Ramos (cell line): ENCODE results near the gene CLHC1.
"Not testable (repeated sequence)": the region's sequence is repeated elsewhere in the genome, so short reads cannot be mapped to it uniquely, and the experiment has no call there.

ENCODE experiments used
- in situ Hi-C: fragments of 300-500 bp; cut with MboI; formaldehyde crosslinking; loops from one replicate; pipeline ENCODE4 v1.14.3; 2022; ENCODE audit warnings: low sequenced_read_pairs; ENCODE audit not compliant: unreplicated experiment

Gene CLHC1

DNA sequence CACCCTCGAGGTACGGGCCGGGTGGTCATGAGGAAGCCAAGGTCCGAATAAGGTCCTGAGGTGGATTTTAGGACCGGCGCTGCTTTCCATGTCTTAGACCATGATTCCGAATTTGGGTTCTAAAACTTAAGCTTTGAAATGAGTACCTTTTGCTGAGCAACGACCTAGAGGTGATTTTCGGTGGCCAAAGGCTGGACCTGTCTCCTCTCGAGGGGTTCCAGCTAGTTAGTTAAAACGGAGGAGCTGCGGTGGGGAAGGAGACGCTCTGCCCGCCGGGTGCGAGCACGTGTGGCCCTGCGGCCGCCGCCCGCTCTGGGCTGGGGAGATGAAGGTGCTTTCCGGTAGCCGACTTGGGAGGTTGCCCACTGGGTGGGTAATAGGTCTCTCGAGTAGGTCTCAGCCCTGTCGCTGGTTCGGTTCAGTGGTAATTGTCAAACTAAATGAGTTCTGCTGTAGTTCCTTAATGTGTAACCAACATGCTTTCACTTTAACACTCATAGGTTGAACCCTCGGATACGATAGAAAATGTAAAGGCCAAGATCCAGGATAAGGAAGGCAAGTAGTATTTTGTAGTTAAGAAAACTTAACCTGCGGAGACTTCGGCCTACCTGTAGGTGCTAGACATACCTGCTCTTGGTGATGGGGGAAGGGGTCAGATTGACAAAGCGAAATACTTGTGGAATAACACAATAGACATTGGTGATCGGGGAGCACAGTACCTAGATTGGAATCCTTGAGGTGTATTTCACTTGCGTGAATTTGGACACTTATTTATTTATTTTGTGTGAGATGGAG lies 967 bp upstream of the CLHC1 start:
- in situ Hi-C loops = no loop called here

DNA sequence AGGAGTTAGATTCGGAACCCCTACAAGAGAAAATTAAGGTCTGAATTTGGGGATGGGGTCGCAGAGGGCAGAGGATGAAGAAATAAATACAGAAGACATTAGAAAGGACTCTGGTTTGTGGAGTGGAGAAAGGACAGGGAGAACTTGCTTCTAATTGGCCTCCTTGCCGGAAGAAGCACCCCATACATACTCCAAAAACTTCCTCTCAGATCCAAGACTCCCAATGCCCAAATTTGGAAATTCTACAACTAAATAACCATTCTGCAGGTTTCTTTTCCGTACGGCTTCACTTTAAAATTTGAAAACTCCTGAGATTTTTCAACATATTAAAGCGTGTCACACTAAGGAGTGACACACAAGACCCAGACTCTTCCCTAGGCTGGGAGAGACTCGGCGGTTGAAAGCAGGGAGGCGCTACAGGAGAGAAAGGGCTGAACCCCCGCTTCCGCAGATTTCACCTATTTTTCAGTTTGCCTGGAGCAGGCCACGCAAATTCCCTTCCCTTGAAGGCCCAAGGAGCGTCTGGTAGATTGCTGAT lies 478 bp downstream of the CLHC1 start:
- in situ Hi-C loops = no loop called here

DNA sequence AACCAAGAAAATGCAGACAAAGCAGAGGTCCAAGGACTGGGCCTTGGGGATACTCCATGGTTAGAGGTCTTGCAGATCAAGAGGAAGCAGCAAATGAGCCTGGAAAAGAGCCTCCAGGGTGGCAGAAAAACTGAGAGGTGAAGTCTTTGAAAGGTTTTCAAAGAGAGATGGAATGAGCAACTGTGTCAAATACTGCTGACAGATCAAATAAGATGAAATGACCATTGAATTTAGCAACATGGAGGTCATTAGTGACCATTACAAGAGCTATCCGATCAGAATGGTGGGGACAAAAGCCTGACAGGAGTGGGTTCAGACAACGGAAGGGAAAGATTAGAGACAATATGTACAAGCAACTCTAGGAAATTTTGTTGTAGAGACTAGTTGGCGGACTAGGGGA lies 1.5 kb downstream of the CLHC1 start:
- in situ Hi-C loops = no loop called here

DNA sequence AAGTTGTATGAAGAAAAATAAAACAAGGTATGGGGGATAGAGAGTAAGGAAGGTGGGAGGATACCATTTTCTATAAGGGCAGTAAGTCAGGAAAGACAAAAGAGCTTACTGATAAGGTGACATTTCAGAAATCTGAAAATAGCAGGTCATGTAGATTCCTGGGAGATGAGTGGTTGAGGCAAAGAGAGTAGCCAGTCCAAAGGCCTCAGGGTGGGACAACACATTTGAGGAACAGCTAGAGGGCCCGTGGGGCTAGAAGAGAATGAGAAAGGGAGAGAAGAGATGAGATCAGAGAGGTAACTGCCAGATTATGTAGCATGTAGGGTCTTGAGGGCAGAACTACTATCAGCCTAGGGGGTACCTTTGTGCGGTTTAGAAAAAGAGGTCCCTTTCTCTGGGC lies 2.9 kb downstream of the CLHC1 start:
- in situ Hi-C loops = no loop called here

DNA sequence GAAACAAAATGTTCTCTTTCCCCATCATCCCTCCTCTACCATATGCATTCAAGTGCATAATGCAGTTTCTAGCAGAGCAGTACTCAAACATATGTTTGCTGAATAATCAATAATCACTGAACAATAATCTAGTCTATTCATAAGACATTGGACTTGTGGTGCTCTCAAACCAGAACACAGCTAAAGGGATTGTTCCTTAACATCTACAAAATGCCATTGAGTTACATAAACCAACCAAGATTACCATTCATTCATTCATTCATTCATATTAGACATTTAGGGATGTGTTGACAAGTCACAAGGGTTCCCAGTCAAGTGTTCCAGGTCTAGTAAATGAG lies 3.9 kb downstream of the CLHC1 start:
- in situ Hi-C loops = no loop called here

DNA sequence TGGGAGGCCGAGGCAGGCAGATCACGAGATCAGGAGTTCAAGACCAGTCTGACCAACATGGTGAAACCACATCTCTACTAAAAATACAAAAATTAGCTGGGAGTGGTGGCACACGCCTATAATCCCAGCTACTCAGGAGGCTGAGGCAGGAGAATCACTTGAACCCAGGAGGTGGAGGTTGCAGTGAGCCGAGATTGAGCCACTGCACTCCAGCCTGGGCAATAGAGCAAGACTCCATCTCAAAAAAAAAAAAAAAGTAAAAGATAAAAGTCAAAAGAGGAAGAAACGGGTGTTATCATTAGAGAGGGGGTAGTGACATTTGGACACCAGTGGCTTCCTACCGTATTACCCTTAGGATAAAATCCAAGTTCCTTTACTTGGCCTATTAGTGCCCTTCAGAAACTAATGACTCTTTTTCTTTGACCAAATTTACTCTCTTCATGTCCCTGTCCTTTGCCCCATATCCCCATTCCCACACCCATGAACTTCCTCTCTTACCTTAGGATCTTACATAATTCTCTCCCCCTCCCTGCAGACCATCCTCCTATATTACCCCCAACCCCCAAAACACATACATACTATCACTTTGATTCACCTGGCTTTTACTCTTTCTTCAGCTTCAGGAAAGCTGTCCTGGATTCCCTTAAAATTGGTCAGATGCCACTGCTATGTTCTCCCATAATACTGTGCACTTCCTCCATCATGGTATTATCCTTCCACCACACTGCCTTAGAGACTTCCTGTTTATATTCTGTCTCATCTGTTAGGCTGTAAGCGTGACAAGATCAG lies 4.5 kb downstream of the CLHC1 start:
- in situ Hi-C loops = not testable (repeated sequence)

DNA sequence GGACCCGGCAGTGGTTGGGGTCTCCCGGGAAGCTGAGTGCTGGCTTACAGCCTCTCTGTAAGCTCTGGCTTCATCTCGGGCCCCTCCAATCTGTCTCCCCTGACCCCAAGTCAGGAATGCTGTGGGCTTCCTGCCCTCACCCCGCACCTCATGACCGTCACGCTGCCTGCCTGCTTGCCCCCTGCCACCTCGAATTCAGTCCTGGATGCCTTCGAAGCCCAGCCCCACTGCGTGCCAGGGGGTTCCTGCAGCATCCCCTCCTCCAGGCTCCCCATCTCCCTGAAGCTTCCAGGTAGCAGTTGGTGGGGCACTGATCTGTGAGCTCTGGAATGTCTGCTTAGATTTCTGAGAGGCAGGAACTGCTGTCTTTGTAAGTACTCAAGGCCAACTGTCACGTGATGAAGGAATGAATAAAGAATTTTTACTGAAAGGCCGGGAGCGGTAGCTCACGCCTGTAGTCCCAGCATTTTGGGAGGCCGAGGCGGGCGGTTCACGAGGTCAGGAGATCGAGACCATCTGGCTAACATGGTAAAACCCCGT lies 6.5 kb downstream of the CLHC1 start:
- in situ Hi-C loops = no loop called here

DNA sequence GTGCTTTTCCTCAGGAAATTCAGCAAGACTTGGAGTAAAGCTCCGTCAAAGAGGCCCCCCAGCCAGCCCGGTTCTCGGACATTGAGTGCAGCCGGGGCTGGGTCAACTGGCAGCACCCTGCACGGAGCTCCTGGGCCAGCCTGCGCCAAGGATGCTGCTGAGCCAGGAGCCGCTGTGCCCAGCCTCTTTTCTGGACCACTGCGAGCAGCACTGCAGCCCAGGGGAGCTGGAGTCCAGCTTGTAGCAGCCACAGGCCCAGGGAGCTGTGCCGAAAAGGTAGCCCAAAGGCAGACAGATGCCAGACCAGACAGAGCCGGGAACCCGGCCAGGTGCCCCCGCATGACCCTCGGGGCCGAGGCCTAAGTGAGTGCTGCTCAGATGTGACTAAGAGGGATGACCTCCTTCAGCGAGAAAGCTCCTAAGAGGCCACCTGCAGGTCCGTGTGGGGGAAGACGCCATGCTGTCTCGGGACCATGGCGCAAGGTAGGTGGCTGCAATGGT lies 7.3 kb downstream of the CLHC1 start:
- in situ Hi-C loops = no loop called here

DNA sequence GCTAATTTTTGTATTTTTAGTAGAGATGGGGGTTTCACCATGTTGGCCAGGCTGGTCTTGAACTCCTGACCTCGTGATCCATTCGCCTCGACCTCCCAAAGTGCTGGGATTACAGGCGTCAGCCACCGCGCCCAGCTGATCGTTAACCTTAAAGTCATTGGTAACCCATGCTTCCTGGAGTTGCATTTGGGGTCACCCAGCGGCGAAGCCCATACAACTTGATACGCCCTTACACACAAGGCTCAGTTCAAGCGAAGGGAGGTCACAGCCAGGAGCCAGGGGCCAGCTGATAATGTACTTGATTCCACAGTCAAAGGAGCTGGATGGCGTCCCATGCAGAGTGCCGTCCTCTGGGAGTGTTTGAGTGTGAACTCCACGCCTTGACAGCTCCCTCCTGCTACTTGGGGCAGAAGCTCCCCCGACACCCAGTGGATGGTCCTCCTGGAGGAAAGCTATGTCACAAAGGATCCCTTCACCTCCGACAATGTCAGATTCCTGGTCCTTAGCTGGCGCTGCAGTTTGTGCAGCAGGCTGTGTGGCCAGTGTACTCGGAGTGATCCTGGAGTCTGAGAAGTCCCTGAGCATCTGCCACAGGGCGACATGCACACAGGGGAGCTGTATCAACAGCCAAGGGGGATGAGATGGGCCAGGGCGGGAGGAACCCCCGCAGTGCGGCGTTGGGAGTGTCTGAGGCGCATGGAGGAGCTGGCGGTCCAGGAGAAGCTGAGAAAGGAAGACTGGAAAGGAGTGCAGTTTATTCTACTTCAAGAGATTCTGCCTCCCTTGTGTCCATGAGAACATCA lies 7.9 kb downstream of the CLHC1 start:
- in situ Hi-C loops = no loop called here

DNA sequence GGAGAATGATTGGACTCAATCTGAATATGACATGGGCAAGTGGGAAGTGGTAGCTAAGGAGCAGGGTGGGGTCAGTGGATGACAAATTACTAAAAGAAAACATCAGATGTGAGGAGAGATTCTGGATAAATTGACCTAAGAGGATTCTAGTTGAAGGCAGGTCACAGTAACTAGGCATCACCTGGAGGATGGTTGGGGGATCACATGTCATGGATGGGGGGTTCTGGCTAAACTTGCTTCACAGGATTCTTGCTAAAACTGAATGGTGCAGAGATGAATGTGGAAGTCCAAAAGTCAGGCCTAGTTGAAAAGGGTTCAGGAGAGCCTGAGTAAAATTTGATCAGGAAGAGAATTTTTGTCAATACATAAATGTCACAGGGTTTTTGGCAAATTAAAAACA lies 18.3 kb downstream of the CLHC1 start:
- in situ Hi-C loops = no loop called here

DNA sequence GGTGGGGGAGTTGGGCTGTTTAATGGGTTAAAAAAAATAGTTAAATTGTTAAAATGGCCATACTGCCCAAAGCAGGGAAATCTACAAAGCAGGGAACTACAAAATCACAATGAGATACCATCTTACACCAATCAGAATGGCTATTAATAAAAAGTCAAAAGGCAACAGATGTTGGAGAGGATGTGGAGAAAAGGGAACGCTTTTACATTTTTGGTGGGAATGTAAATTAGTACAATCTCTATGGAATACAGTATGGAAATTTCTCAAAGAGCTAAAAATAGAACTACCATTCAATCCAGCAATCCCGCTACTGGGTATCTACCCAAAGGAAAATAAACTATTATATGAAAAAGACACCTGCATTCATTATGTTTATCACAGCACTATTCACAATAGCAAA lies 27.1 kb downstream of the CLHC1 start:
- in situ Hi-C loops = no loop called here

DNA sequence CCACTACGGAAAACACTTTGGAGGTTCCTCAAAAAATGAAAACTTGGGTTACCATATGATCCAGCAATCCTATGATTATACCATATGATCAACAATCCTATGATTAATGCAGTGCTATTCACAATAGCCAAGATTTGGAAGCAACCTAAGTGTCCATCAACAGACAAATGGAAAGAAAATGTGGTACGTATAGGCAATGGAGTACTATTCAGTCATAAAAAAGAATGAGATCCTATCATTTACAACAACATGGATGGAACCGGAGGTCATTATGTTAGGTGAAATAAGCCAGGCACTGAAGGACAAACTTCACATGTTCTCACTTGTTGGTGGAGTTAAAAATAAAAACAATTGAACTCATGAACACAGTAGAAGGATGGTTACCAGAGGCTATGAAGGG lies 27.6 kb downstream of the CLHC1 start:
- in situ Hi-C loops = no loop called here

DNA sequence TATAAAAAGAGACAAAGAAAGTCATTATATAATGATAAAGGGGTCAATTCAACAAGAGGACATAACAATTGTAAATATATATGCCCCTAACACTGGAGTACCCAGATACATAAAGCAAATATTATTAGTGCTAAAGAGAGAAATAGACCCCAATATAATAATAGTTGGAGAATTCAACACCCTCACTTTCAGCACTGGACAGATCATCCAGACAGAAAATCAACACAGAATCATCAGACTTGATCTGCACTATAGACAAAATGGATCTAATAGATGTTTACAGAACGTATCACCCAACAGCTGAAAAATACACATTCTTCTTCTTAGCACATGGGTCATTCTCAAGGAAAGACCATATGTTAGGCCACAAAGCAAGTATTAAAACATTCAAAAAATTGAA lies 31.7 kb downstream of the CLHC1 start:
- in situ Hi-C loops = no loop called here

DNA sequence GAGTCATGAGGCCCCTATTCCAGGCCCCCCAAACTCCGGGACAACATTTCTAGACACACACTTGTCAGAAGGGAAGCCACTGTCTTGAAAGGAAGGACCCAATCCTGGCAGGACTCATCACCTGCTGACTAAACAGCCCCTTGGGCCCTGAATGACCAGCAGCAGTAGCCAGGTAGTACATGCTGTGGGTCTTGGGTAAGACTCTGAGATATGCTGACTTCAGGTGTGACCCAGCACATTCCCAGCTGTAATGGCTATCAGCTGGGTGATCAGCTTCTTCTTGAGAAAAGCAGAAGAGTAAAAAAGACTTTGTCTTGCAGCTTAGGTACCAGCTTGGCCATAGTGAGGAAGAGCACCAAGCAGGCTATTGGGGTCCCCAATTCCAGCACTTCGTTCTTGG lies 35.6 kb downstream of the CLHC1 start:
- in situ Hi-C loops = no loop called here

DNA sequence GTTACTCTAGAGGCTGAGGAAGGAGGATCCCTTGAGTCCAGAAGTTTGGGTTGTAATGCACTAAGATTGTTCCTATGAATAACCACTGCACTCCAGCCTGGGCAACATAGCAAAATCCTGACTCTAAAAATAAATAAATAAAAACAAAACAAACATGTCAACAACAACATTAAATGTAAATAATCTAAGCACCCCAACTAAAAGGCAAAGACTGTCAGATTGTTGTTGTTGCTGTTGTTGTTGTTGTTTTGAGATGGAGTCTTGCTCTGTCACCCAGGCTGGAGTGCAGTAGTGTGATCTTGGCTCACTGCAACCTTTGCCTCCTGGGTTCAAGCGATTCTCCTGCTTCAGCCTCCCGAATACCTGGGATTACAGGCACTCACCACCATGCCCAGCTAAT lies 40.2 kb downstream of the CLHC1 start:
- in situ Hi-C loops = not testable (repeated sequence)

DNA sequence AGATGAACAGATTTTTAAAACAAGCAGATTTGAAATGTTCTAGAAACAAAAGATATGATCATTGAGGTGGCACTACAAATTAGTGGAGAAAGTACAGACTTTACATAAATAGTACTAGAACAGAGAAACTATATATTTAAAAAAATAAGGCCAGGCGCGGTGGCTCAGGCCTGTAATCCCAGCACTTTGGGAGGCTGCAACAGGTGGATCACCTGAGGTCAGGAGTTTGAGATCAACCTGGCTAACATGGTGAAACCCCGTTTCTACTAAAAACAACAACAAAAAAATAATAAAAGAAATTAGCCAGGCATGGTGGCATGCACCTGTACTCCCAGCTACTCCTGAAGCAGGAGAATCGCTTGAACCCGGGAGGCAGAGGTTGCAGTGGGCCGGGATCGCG lies 45.3 kb downstream of the CLHC1 start:
- in situ Hi-C loops = not testable (repeated sequence)

DNA sequence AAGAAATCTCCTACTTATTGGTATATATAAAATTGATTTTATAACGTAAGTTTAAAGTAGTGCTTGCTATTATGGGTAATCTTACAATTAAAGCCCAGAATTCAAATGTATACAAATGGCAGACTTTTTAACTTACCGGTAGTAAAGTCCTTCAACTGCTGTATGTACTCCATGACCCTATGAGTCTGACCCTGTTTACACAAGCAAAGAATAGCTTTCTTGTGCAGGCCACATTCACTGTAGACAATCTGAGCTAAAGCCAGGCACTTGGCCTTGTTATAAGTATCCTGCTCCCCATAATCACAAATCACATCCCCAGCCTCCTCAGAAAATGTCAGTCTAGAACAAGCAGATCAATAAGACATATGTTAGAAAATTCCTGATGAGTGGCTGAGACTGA lies 51.7 kb downstream of the CLHC1 start:
- in situ Hi-C loops = no loop called here

DNA sequence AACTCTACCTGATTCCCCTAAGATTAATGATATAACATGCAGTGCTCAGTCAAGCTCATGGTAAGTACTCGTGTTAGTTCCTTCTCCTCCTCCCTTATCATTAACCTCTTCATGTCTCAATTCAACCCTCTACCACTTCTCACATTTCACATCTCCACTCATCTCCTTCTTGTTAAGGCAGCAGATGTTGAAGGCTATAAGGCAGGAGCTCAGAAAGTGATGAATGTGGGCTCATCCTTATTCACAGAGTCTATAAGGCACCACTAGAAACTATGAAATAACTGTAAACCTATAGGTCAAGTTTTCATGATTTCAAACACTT lies 56.0 kb downstream of the CLHC1 start:
- in situ Hi-C loops = loop anchor here (10.0 kb wide), 1 partner anchor 511 kb away; no protein-coding TSS in a partner anchor

DNA sequence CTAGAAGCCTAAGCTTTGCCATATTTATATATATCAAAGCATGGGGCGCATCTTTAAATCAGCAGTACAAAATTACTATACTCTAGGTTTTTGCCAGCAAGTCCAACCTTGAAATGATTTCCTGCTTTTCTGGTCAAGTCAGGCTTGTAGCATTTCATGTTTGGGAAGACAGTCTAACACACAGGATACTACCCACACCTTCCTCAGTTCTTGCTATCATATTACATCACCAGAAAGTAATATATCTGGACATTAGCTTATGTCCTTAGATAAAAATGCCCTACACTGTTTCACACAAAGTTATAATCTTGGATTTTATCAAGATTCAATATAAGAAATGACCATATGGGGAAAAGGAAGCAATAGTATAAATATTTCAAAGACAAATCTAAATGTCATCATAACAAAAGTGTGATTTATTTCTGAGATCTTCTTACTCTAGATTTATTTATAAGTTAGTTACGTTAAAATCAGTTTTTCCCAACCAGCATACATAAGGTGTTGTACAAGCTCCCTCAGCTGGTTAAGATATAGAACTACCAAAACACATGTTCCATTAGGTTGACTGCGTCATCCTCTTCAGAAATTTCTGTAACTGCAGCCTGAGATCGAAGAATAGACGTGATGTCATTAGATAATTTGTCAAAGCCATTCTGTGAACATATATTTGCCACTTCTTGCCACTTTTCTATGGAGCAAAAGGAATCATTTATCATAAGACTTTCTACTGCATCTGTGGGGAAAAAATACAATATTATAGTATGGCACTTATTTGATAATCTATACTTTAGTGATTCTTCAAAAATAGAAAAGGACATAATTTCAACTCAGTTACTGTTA lies 56.6 kb downstream of the CLHC1 start:
- in situ Hi-C loops = loop anchor here (10.0 kb wide), 1 partner anchor 511 kb away; no protein-coding TSS in a partner anchor
